ENCODE measurements around the gene PTH1R.

The PTH1R gene

GRCh38 chr3:46880884-46881595 is 3.5 kb downstream of the PTH1R start:
- H3K9me3 ChIP-seq (ENCODE audit: control insufficient read depth, low read length), result no peaks in the 10 kb centered on the region
- no peak overlapping the region for H2BK12ac ChIP-seq (ENCODE audit: low read length in 2 of 2)
- no peak overlapping the region for H2BK5ac ChIP-seq (ENCODE audit: low read depth, low read length, poor library complexity, severe bottlenecking)
- peaks cover 50% of the 10 kb centered on the region for H3K4me1 ChIP-seq (ENCODE audit: control insufficient read depth, insufficient read depth, low read depth, low read length)
- no peaks in the 10 kb centered on the region for H3K79me1 ChIP-seq (replicated peaks; ENCODE audit: low read length, poor library complexity, severe bottlenecking)
- peaks cover 38 to 50% of the 10 kb centered on the region in 2 experiments for H3K27me3 ChIP-seq (ENCODE audit: control insufficient read depth in 1 of 2, insufficient read depth in 1 of 2, low read length in 2 of 2)
- no peak overlapping the region for H2BK120ac ChIP-seq (ENCODE audit: low read depth, low read length)
- WGBS, result 28% methylated on average over 19 of the region's 29 CpGs
- H3K9ac ChIP-seq (ENCODE audit: low read length), result no peak overlapping the region
- H2AFZ ChIP-seq (ENCODE audit: low read depth, low read length), result no peak overlapping the region
- H3K27ac ChIP-seq (ENCODE audit: low read length, poor library complexity, severe bottlenecking), result no peak overlapping the region
- no peak overlapping the region for H3K14ac ChIP-seq (ENCODE audit: low read length in 2 of 2)
- no peak overlapping the region for H4K91ac ChIP-seq (ENCODE audit: low read length)
- H3K4me3 ChIP-seq (ENCODE audit: insufficient read depth in 1 of 2, low read depth in 1 of 2, low read length in 2 of 2), result peak overlapping the region; percentile 26 to 47
- H3K4me2 ChIP-seq (ENCODE audit: low read length, poor library complexity, severe bottlenecking), result peak overlapping the region; percentile 82
- H3K4ac ChIP-seq (ENCODE audit: low read depth in 1 of 2, low read length in 2 of 2), result no peak overlapping the region
- H4K8ac ChIP-seq (ENCODE audit: low read length), result no peak overlapping the region
- no peak overlapping the region for H2AK5ac ChIP-seq (ENCODE audit: low read length, severe bottlenecking)
- no peaks in the 10 kb centered on the region for H3K36me3 ChIP-seq (ENCODE audit: control insufficient read depth in 1 of 2, insufficient read depth in 2 of 2, low read depth in 1 of 2, low read length in 2 of 2)
- H3K23ac ChIP-seq (ENCODE audit: low read length in 2 of 2), result no peak overlapping the region
- no peak overlapping the region for H3K18ac ChIP-seq (ENCODE audit: low read depth in 1 of 2, low read length in 2 of 2)
- H2BK15ac ChIP-seq (ENCODE audit: low read depth, poor library complexity, severe bottlenecking), result peak overlapping the region; percentile 13
- DNase-seq, result no peak

GRCh38 chr3:46881596-46882376 is 4.3 kb downstream of the PTH1R start:
- Histone ChIP-seq H2BK12ac (ENCODE audit: low read length in 2 of 2) (no peak overlapping the region), H2BK5ac (ENCODE audit: low read depth, low read length, poor library complexity, severe bottlenecking) (no peak overlapping the region), H2BK15ac (ENCODE audit: low read depth, poor library complexity, severe bottlenecking) (peak overlapping the region; percentile 17), H3K4ac (ENCODE audit: low read depth in 1 of 2, low read length in 2 of 2) (no peak overlapping the region), H3K23ac (ENCODE audit: low read length in 2 of 2) (no peak overlapping the region), H3K79me1 (replicated peaks; ENCODE audit: low read length, poor library complexity, severe bottlenecking) (no peaks in the 10 kb centered on the region), H3K4me2 (ENCODE audit: low read length, poor library complexity, severe bottlenecking) (peak overlapping the region; percentile 96), H2AK5ac (ENCODE audit: low read length, severe bottlenecking) (no peak overlapping the region), H3K18ac (ENCODE audit: low read depth in 1 of 2, low read length in 2 of 2) (no peak overlapping the region), H3K9me3 (ENCODE audit: control insufficient read depth, low read length) (no peaks in the 10 kb centered on the region), H3K4me1 (ENCODE audit: control insufficient read depth, insufficient read depth, low read depth, low read length) (peaks cover 43% of the 10 kb centered on the region), H3K4me3 (ENCODE audit: insufficient read depth in 1 of 2, low read depth in 1 of 2, low read length in 2 of 2) (peak overlapping the region; percentile 47 to 51), H3K9ac (ENCODE audit: low read length) (no peak overlapping the region), H3K36me3 (ENCODE audit: control insufficient read depth in 1 of 2, insufficient read depth in 2 of 2, low read depth in 1 of 2, low read length in 2 of 2) (no peaks in the 10 kb centered on the region), H4K91ac (ENCODE audit: low read length) (no peak overlapping the region), H3K14ac (ENCODE audit: low read length in 2 of 2) (no peak overlapping the region), H3K27ac (ENCODE audit: low read length, poor library complexity, severe bottlenecking) (no peak overlapping the region), H3K27me3 (ENCODE audit: control insufficient read depth in 1 of 2, insufficient read depth in 1 of 2, low read length in 2 of 2) (peaks cover 40 to 52% of the 10 kb centered on the region in 2 experiments), H2BK120ac (ENCODE audit: low read depth, low read length) (no peak overlapping the region), H2AFZ (ENCODE audit: low read depth, low read length) (no peak overlapping the region), H4K8ac (ENCODE audit: low read length) (no peak overlapping the region)
- WGBS, result 2% methylated on average over 44 of the region's 83 CpGs
- peak; percentile 25 for DNase-seq

- H3K79me1 ChIP-seq (replicated peaks; ENCODE audit: low read length, poor library complexity, severe bottlenecking), result no peaks in the 10 kb centered on the region
- H2AK5ac ChIP-seq (ENCODE audit: low read length, severe bottlenecking), result no peak overlapping the region
- peaks cover 43 to 53% of the 10 kb centered on the region in 2 experiments for H3K27me3 ChIP-seq (ENCODE audit: control insufficient read depth in 1 of 2, insufficient read depth in 1 of 2, low read length in 2 of 2)
- no peak overlapping the region for H3K18ac ChIP-seq (ENCODE audit: low read depth in 1 of 2, low read length in 2 of 2)
- DNase-seq, result peak; percentile 40
- peaks cover 37% of the 10 kb centered on the region for H3K4me1 ChIP-seq (ENCODE audit: control insufficient read depth, insufficient read depth, low read depth, low read length)
- H3K4ac ChIP-seq (ENCODE audit: low read depth in 1 of 2, low read length in 2 of 2), result no peak overlapping the region
- under 1% methylated on average over 52 of the region's 72 CpGs for WGBS
- peak overlapping the region; percentile 17 for H2BK15ac ChIP-seq (ENCODE audit: low read depth, poor library complexity, severe bottlenecking)
- H2AFZ ChIP-seq (ENCODE audit: low read depth, low read length), result no peak overlapping the region
- peak overlapping the region; percentile 15 for H3K9ac ChIP-seq (ENCODE audit: low read length)
- no peaks in the 10 kb centered on the region for H3K36me3 ChIP-seq (ENCODE audit: control insufficient read depth in 1 of 2, insufficient read depth in 2 of 2, low read depth in 1 of 2, low read length in 2 of 2)
- peak overlapping the region in 1 of 2 experiments; percentile 27 for H3K23ac ChIP-seq (ENCODE audit: low read length in 2 of 2)
- H2BK12ac ChIP-seq (ENCODE audit: low read length in 2 of 2), result no peak overlapping the region
- no peak overlapping the region for H4K8ac ChIP-seq (ENCODE audit: low read length)
- no peak overlapping the region for H2BK120ac ChIP-seq (ENCODE audit: low read depth, low read length)
- H3K4me3 ChIP-seq (ENCODE audit: insufficient read depth in 1 of 2, low read depth in 1 of 2, low read length in 2 of 2), result peak overlapping the region; percentile 51 to 73
- H2BK5ac ChIP-seq (ENCODE audit: low read depth, low read length, poor library complexity, severe bottlenecking), result no peak overlapping the region
- H3K27ac ChIP-seq (ENCODE audit: low read length, poor library complexity, severe bottlenecking), result no peak overlapping the region
- H3K4me2 ChIP-seq (ENCODE audit: low read length, poor library complexity, severe bottlenecking), result peak overlapping the region; percentile 96
- no peak overlapping the region for H4K91ac ChIP-seq (ENCODE audit: low read length)
- H3K14ac ChIP-seq (ENCODE audit: low read length in 2 of 2), result peak overlapping the region in 1 of 2 experiments; percentile 36
- H3K9me3 ChIP-seq (ENCODE audit: control insufficient read depth, low read length), result no peaks in the 10 kb centered on the region
Measured at GRCh38 chr3:46882377-46883053, 5.0 kb downstream of the PTH1R start.

Measured in mesenchymal stem cell (in vitro differentiated cells and primary cell).